Erythroblast (primary cell): ENCODE data around the gene RALY.

ENCODE experiments used
- GATA1 ChIP-seq: IDR thresholded peaks from 2 replicates; pipeline ENCODE4 v1.6.1; 2011; ENCODE audit warnings: low read depth, mild to moderate bottlenecking, control low read depth, low read length, moderate library complexity
- POLR2A ChIP-seq: IDR thresholded peaks from 2 replicates; pipeline ENCODE4 v1.6.1; 2011; ENCODE audit warnings: mild to moderate bottlenecking, low read length

DNA sequence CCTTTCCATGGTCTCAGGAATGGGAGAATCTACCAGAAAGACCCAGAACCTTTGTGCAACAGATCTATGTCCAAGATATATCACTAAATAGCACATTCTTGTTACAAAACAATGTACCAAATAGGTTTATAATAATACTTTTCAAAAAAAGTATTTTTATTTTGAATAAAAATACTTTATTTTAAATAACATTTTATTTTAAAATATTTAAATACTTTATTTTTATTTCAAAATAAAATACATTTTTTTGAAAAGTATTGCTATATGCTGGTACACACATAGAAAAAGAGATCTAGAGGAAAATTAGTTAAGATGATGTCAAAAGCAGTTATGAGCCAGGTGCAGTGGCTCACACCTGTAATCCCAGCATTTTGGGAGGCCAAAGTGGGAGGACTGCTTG, 16.8 kb upstream of the RALY start:
- no peak for TF ChIP-seq POLR2A
- no peak for TF ChIP-seq GATA1
